OCI-LY3 (cell line): Measurements from ENCODE around the gene MACROD2.

Experiments used
- EZH2phosphoT487 ChIP-seq: fragments of 200-600 bp; shearing (Covaris generic); IDR thresholded peaks from 2 replicates; pipeline ENCODE4 v1.6.1; 2018; ENCODE audit warnings: antibody characterized with exemption, mixed run types, low read depth
- TF ChIP-seq, protein P1 (sequence below): fragments of 200-600, 300-600 bp; sonication (generic); IDR thresholded peaks from 2 replicates; pipeline ENCODE4 v1.5.1; 2014; ENCODE audit warnings: antibody characterized with exemption, low read length, low read depth

DNA sequence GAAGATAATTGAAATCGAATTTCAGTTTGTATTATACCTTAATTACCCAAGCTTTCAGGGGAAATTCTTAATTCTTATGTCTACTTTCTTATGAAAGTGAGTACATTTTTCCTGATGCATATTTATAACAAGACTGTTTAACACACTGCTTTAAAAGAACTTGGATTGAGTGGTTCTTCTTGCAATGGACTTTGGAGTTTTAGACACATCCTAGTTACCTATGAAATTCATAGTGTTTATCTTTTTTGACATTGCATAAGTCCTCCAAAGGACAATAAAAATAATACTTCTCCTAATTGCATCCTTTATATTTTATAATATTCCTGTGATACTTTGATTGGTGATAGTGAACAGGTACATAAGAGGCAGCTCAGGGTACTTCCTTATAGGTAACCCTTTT, 737.7 kb downstream of the MACROD2 start:
- TF ChIP-seq, protein P1, sequence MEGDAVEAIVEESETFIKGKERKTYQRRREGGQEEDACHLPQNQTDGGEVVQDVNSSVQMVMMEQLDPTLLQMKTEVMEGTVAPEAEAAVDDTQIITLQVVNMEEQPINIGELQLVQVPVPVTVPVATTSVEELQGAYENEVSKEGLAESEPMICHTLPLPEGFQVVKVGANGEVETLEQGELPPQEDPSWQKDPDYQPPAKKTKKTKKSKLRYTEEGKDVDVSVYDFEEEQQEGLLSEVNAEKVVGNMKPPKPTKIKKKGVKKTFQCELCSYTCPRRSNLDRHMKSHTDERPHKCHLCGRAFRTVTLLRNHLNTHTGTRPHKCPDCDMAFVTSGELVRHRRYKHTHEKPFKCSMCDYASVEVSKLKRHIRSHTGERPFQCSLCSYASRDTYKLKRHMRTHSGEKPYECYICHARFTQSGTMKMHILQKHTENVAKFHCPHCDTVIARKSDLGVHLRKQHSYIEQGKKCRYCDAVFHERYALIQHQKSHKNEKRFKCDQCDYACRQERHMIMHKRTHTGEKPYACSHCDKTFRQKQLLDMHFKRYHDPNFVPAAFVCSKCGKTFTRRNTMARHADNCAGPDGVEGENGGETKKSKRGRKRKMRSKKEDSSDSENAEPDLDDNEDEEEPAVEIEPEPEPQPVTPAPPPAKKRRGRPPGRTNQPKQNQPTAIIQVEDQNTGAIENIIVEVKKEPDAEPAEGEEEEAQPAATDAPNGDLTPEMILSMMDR: no peak
- TF ChIP-seq EZH2phosphoT487: no peak
